HG03095 (cell line): Measurements from ENCODE around the gene PCSK5.

Source experiments
- ATAC-seq: cut with Tn5 transposase; IDR thresholded peaks from one replicate; pipeline ENCODE4 v1.9.1; 2021; ENCODE audit warnings: moderate library complexity; ENCODE audit not compliant: unreplicated experiment

PCSK5 gene

GRCh38 chr9:75998096-75998780 lies 107.8 kb downstream of the PCSK5 start:
- ATAC-seq = no peak

DNA sequence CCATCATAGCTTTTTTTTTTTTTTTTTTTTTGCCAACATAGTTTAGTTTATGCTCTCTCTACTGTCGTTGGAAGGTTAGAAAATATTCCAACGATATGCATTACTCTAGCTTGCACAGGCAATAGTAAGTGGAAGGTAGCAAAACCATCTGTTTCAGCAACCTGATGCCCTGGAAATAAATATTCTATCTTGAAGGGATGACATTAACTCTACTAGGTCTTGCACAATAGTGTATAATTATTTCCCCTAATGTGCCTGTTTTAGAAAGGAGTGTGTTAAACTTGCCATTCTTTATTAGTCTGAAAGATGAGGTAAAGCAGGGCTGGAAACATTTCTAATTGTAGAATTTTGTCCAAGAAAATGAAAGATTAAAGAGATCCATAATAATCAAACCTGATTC lies 111.0 kb downstream of the PCSK5 start:
- no peak for ATAC-seq

DNA sequence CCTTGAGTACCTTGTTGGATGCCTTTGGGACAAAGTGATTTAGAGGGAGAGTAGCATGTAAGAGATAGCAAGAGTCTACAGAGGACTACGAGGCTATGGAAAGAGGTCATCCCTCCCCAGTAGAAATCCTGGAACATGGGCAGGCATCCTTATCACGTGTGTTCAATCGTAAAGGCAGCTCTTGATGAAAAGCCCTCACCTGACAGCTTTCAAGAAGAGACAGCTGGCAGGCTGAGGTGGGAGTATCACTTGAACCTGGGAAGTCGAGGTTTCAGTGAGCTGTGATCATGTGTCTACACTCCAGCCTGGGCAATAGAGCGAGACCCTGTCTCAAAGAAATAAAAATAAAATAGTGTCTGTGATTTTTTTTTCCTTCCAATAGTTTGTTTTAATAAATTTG lies 112.6 kb downstream of the PCSK5 start:
- no peak for ATAC-seq

- peak; percentile 77 for ATAC-seq
Measured at GRCh38 chr9:76004526-76004925, 114.1 kb downstream of the PCSK5 start.

DNA sequence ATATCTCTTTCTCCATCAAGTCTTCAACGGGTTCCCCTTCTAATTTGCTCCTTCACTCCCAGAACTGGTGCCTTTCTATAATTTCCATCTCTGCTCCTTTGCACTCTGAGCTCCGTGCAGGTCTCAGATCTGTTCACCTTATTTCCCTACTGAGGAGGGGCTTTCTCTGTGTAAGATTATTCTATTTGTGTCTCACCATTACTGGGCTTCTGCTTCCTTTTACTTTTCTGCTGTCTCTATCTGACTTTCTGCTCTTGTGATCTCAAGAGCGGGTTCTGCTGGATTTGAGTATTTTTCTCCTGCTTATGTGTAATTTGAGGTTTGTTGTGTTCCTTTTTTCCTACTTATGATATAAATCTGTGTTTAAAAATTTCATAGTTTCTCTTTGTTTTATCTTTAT lies 117.5 kb downstream of the PCSK5 start:
- ATAC-seq = no peak

- no peak for ATAC-seq
Measured at GRCh38 chr9:76013809-76014208, 123.3 kb downstream of the PCSK5 start.

DNA sequence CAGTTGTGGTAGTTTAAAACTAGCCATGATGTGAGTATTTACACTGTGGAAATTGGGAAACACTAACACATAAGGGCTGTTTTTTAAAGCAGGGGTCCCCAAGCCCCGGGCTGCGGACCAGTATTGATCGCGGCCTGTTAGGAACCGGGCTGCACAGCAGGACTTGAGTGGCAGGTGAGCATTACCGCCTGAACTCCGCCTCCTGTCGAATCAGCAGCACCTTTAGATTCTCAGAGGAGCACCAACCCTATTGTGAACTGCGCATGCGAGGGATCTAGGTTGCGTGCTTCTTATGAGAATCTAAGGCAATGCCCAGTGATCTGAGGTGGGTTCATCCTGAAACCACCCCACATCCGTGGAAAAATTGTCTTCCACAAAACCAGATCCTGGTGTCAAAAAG lies 127.8 kb downstream of the PCSK5 start:
- ATAC-seq = no peak

DNA sequence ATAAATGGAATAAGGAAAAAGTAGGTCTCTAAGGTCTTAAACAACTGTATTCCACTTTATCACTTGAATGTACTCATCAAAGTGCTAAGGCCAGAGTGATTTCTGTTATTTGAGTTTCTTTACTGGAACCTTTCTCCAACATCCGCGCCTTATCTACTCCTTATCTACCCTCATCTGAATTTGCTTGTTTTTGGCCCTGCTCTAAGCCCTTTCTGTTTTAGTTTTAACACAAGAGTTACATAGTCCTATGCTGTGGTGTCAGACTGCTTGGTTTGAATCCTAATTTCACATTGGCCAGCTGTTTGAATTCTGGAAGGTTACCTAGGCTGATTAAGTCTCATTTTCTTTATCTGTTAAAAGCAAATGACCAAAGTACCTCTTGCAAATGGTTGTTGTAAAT lies 128.3 kb downstream of the PCSK5 start:
- ATAC-seq = no peak

DNA sequence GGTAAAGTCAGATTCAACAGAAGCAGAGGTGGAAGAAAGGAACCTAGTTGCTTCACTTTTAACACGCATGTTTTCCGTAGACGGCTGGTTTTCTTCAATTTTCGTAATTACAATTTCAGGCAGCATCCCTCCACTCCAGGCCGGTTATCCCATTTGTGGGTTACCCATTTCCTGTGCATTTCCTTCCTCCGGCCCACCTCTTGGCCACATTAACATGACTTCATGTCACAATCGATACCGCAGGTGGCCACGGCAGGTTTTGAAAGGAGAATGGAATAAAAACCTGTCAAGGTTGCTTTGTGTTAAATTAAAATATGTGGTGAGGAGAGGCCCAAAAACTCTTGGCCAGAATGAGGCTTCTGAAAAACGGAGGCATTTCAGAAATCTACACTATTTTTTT lies 130.2 kb downstream of the PCSK5 start:
- no peak for ATAC-seq

GRCh38 chr9:76022317-76022716 lies 131.8 kb downstream of the PCSK5 start:
- no peak for ATAC-seq

- ATAC-seq = no peak
Measured at GRCh38 chr9:76023715-76024195, 133.3 kb downstream of the PCSK5 start.

GRCh38 chr9:76025286-76025685 lies 134.8 kb downstream of the PCSK5 start:
- ATAC-seq = no peak

- ATAC-seq = no peak
Measured at GRCh38 chr9:76026796-76027195, 136.3 kb downstream of the PCSK5 start.

- no peak for ATAC-seq
Measured at GRCh38 chr9:76027416-76027815, 136.9 kb downstream of the PCSK5 start.

GRCh38 chr9:76027861-76028260 lies 137.4 kb downstream of the PCSK5 start:
- ATAC-seq = no peak

GRCh38 chr9:76032038-76032796 lies 141.7 kb downstream of the PCSK5 start:
- ATAC-seq = no peak

- no peak for ATAC-seq
Measured at GRCh38 chr9:76032797-76033373, 142.4 kb downstream of the PCSK5 start.

DNA sequence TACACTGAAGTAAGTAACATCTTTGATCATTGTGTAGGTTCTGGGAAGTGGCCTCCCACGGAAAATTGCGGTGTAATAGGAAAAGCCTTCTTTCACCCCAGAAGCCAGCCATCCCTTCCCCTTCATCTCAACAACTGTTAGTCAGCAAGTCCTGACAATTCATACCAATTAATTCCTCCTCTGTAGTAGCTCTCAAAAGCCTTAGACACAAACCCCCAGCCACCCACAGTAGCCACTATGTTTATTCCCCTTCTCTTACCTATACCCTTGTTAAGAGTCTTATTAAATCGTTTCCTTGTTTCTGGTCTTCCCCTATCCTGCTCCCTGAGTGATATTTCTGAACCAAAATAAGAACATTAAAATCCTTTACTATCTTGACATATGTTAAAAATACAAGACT lies 143.6 kb downstream of the PCSK5 start:
- ATAC-seq = no peak

- no peak for ATAC-seq
Measured at GRCh38 chr9:76036762-76037161, 146.3 kb downstream of the PCSK5 start.

DNA sequence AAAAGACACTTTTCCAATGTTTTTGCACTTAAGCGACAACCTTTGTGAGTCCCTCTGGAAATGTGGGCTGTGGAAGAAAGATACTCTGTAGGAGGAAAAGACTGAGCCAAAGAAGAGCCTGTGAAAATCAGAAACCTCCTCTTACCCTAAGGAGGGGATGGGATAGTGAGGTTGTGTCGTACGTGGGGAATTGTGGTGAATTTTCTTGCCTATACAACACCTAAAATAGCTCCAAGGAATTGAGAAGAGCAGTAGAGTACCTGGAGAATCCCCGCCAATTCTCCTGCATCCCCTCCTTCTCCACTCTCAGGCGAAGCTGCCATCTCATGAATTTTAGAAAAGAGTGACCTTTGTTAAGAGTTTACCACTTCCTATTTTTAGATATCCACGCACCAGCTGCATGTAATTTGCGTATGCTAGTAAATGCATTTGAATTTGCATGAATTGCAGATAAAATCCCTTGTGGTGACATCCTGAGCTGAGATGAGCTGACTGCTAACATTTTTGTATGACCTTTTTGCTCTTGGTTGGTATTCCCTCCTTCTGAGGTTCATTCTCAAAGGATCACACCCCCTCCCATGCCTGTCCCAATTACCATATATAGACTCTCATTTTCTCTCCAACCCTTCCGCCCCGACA lies 147.2 kb downstream of the PCSK5 start:
- ATAC-seq = no peak

DNA sequence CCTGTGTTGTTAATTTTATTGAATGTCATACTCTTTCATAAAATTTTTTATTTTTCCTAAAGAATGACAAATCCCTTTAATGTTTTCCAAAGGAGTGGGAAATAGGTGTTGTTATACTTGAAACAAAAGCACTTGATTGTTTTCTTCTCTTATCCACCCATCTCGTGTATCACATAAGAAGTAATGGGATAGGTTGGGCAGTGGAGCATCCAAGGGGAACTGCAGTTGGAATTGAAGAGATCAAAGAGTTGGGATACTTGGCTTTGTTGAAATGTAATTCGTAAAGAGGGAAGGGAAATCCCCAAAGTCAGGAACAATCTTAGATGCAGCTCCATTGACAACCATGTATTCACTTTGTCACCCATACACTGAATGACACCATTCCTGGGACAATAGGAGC lies 148.0 kb downstream of the PCSK5 start:
- ATAC-seq = no peak
